Measurements from ENCODE around the gene NRBF2.

The NRBF2 gene

DNA sequence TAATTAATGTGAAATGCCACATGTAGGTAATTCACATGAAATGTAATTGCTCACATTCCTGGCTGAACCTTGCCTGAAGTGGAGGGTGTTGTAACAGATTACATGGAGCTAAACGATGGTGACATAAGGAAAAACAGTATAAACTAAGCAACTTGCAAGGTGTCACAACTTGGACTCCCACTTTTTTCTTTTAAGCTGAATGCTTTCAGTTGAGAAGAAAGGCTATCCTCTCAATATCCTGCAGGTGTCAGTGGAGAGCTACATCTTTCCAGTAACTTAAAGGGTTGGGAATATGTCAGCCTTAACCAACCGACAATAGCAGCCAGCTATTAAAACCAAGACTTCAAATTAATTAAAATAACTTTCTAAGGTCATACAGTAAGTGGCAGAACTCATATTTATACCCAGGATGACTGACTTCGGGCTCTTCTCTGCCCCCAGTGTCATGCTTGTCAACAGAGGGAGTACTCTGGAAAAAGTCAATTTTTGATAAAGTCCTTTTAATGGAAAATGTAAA lies 33.7 kb downstream of the NRBF2 start:
- peak; percentile 46 for FAIRE-seq

DNA sequence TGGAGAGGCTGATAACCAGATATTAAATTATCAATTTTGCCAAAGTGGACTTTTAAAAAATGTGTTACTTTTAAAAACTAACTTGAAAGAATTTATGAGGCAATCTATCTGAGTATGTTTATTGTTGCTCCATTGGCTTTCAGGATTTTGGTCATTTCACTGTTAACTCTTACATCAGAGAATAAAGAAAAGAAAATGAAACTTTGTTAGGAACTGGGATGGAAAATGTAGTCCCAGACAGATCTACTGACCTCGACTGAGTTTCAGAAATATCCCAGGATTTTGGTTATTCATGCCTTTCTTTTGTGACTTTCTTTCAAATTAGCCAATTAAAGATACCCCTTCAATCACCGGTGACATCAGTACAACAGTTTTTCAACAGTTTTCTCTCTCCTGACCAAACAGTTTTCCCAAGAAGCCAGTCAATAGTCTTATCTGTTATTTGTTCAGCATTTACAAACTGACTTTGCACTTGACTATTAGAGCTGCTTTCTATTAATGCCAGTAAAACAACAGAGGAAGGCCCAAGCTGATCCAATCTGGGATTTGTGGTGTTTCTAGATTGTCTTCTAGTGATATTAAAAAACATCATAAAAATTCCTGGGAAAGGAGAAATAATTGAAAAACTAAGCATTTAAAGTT lies 35.8 kb downstream of the NRBF2 start:
- no peak for FAIRE-seq

DNA sequence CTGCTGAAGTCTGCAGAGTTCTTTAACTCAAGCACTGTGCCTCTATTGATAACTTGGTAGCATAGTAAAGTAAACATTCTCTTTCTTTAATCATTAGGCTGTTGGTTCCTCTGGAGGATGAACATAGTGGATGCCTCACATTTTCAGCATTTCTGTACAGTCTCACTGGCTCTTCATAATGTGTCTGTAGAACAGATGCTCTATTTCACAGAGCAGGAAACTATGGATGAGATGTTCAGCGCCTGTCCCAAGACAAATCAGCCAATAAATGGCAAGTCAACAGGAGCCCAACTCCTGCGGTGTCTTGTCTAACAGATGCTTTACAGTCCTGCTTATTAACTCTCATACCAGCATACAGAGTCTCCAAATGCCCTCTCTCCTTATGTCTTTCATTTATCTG lies 36.5 kb downstream of the NRBF2 start:
- FAIRE-seq, result no peak

DNA sequence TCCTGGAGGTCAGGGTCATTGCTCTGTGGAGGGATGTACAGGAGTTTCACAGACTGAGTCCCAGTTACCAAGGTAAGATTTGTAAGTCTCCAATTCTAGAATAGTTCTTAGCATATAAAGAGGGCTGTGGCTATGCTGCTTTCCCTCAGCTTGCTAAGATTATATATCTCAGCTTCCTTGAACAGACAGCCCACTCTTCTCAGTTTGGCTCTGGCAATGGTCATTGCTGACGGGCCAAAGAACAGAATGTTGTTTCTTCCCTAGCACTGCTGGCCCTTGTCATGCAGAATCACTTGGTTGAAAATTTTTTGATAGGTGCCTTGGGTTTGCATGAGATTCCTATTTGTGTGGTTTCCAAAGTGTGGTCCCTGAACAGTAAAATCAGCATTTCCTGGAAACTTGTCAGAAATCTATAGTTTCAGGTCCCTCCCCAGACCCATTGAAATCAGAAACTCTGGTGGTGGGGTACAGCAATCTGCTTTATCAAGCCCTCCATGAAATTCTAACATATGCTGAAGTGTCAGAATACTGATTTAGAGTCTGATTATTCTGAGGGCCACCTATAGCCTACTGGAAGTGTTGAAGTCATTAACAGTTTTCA lies 38.2 kb downstream of the NRBF2 start:
- FAIRE-seq, result no peak

DNA sequence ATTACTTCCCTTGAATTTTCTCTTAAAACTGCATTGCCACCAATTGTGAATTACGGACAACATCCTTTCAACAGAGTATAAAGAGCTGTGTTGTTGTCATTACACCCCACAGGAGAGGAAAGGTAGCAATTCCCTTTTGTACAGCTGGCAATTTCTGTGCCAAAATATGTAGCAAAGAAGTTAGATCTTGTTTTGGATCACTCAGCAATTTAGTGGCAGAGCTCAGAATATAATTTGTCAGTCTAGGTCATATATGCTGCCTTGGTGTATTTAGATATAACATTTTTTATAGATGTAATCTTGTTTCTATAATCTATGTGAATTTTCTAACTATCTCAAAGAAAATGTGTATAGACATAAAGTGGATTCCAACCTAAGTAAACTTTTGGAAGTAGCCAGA lies 38.8 kb downstream of the NRBF2 start:
- no peak for FAIRE-seq

DNA sequence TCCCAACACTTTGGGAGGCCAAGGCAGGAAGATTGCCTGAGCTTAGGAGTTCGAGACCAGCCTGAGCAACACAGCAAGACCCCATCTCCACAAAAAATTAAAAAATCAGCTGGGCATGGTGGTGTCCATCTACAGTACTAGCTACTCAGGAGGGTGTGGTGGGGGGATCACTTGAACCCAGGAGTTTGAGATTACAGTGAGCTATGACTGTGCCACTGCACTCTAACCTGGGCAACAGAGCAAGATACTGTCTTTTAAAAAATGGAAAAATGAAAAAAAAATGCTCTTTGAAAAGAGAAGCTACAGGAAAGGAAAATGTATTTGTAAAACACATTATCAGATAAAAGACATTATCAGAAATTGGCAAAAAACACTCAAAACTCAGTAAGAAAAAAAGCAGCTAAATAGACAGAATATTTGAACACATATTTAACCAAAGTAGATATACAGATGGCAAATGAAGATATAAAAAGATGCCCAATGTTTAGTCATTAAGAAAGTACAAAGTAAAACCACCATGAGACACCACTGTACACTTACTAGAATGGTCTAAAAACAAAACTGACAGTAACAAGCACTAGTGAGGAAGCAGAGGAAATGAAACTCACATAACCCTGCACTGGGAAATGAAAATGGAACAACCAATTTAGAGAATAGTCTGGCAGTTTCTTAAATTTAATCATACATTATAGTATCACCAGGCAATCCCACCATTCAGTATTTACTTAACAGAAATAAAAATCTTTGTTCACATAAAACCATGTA lies 40.5 kb downstream of the NRBF2 start:
- FAIRE-seq, result no peak

DNA sequence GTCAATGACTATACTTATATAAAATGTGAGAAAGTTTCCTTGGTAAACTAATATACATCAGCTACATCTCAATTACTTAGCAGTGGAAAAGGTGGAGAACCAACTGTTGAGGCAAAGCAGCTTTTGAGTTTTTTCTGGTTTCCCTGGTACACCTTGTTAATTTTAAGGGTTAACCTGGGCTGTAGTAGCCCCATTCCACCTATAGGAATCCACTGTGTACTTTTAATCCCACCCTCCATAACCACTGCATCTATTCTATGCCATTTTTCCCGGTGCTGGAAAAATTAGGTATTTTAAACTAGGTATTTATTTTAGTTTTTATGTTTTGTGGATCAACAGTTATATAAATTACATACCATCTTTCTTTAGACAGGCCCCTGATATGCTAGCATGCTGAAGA lies 42.4 kb downstream of the NRBF2 start:
- no peak for FAIRE-seq

DNA sequence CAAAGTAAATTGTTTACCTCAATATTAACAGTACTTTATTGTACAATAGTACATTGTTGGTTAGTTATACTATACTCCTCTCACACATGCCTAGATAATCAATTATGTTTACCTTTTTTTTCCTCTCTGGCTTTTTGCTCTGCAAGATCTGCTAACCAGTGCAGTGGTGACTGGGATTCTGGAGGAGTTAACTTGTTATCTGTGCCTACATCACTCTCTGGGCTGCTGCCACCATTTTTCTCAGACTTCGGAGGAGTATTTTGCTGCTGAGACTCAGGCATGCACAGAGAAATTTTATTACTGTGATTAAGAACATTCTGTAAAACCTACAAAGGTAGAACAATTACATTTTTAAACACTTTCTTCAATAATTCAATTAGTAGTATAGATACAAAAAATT lies 59.7 kb downstream of the NRBF2 start:
- no peak for FAIRE-seq

DNA sequence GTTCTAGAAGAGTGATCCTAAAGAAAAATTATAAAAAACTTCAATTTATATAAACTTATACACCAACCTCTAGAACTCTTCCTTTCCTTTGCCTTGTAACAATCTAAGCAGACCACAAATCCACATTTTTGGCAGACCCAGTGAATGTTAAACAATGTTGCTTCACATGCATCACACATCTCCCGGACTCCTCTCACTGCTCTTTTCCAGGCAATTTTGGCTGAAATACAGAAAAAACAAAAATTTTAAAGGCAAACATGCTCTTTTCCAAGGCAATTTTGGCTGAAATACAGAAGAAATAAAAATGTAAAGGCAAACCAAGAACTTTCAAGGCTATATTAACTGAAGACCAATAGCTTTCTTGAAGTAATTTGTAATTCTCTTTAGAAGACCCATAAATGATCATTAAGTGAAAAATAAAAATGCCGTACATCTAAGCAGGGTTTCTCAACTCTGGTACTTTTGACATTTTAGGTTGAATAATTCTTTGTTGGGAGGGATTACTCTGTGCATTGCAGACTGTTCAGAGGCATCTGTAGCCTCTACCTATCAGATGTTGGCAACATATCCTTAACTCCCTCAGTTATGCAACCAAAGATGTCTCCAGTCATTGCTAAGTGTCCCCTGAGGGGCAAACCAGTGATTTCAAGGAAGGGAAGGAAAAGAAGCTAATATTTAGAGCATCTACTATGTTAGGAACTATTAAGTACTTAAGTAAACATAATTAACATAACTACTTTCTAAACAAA lies 64.4 kb downstream of the NRBF2 start:
- no peak for FAIRE-seq

DNA sequence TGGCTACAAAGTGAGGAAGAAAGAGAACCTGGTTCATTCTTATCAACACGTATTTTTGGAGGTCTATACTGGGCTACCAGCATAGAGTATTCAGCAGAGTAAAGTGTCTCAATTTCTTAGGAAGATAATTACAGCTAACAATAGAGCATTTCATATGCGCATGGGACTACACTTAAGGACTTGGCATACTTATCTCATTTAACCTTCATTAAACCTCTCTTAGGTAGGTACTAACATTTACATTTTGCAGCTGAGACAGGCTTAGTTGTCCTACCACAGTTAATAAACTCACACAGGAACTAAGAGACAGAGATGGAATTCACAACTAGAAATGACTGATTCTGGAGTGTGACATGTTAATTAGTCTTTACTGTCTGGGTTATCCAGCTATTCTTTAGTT lies 66.6 kb downstream of the NRBF2 start:
- FAIRE-seq, result no peak

DNA sequence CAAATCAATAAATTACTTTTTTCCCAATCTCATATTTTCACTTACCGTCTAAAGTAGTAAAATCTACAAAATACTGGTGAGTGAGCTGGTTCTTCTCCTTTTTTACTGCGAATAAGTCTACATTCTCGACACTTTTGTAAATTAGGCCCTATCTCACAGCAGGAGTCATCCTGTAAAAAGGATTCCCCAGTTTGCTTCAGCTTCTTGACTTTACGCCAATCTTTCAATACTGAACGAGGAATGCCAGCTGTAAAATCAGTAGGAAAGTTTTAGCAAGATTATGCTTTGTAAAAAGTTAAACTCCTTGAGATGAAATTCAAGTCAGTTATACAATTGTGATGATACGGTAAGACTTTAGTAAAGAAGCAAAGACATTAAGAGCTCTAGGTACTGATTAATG lies 67.3 kb downstream of the NRBF2 start:
- no peak for FAIRE-seq

DNA sequence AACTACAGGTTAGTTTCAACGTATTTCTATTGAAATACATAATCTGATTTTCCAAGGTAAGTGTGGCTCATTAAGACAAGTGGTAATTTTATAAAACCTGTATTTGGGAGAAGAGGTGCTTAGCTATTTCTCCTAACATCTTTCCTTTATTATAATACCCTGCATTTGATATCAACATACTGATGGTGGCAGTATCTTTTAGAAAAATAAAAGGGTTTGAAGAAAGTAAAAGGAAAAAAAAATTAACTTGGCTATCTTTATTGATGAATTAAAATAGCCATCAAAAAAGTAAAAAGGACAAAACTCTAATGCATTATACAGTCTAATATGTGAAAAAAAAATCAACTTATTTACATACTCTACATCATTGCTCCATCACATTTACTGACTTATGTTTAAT lies 68.0 kb downstream of the NRBF2 start:
- FAIRE-seq, result no peak
